Measurements from ENCODE around the gene FRMD4B.
"Not testable (repeated sequence)": the region's sequence is repeated elsewhere in the genome, so short reads cannot be mapped to it uniquely, and the experiment has no call there.

DNA sequence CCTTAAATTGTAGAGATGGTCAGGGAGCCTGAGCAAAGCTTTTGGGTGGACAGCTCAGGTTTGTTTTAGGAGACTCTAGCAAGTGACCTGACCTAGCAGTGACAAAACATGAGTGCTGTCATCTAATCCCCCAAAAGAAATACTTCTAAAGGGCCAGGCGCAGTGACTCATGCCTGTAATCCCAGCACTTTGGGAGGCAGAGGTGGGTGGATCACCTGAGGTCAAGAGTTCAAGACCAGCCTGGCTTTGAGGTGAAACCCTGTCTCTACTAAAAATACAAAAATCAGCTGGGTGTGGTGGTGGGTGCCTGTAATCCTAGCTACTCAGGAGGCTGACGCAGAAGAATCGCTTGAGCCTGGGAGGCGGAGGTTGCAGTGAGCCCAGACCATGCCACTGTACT, 150.7 kb downstream of the FRMD4B start:
- not testable (repeated sequence) for TF ChIP-seq EZH2 (IDR thresholded peaks at IDR 0.05; ENCODE audit: insufficient read depth, poor library complexity, severe bottlenecking); EZH2phosphoT487 (IDR thresholded peaks at IDR 0.05; ENCODE audit: insufficient read depth, low read depth)
